SU-DHL-6 (cell line): ENCODE measurements around the gene KRT78.

ENCODE experiments used
- EZH2phosphoT487 ChIP-seq: fragments of 200-600 bp; sonication (generic), shearing (Covaris generic); conservative IDR thresholded peaks from 2 replicates; pipeline ENCODE4 v1.6.1; 2018; ENCODE audit warnings: mild to moderate bottlenecking, antibody characterized with exemption, low read length, moderate library complexity, mixed read lengths
- TF ChIP-seq, protein P1 (sequence below): fragments of 200-600 bp; sonication (generic); IDR thresholded peaks from one replicate; pipeline ENCODE4 v1.5.1; 2017; ENCODE audit warnings: antibody characterized with exemption, mild to moderate bottlenecking, low read length, moderate library complexity; ENCODE audit not compliant: insufficient read depth, poor library complexity, severe bottlenecking

DNA sequence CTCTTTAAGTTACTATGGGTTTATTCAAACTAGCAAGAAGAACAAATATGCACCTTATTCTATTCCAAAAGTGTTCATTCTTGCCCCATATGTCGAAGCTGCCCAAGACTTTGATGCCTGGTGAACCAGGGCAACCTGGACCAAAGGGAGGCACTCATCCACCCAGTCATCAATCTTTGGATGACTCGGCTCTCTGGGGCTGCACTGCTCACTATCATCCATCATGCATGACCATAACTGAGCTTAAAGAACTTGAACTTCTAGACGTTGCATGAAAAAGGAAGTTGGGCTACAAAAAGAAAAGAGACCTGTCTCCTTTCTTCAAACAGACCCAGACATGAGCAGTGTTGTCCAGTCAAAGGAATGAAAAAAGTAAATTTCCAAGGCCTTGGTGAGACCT lies 36.0 kb downstream of the KRT78 start:
- TF ChIP-seq, protein P1, sequence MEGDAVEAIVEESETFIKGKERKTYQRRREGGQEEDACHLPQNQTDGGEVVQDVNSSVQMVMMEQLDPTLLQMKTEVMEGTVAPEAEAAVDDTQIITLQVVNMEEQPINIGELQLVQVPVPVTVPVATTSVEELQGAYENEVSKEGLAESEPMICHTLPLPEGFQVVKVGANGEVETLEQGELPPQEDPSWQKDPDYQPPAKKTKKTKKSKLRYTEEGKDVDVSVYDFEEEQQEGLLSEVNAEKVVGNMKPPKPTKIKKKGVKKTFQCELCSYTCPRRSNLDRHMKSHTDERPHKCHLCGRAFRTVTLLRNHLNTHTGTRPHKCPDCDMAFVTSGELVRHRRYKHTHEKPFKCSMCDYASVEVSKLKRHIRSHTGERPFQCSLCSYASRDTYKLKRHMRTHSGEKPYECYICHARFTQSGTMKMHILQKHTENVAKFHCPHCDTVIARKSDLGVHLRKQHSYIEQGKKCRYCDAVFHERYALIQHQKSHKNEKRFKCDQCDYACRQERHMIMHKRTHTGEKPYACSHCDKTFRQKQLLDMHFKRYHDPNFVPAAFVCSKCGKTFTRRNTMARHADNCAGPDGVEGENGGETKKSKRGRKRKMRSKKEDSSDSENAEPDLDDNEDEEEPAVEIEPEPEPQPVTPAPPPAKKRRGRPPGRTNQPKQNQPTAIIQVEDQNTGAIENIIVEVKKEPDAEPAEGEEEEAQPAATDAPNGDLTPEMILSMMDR, result no peak
- no peak for TF ChIP-seq EZH2phosphoT487
